Neural cell (in vitro differentiated cells): ENCODE results near the gene GUCY1A2. TPM values are rescaled to one million over a fixed set of nuclear protein-coding genes. Genes with fewer than 3 reads are reported as not detected.

Experiments used
- H2AFZ ChIP-seq: fragments of 200-600, 300-800 bp; sonication (generic), shearing (Covaris generic); 2 replicates; pipeline ENCODE4 v1.6.0; 2014; ENCODE audit warnings: low read depth, mild to moderate bottlenecking, antibody characterized with exemption, low read length, moderate library complexity
- H3F3A ChIP-seq: fragments of 200-600 bp; shearing (Covaris generic); 2 replicates; pipeline ENCODE4 v1.6.1; 2016; ENCODE audit warnings: mild to moderate bottlenecking, moderate library complexity, mixed read lengths, antibody characterized with exemption, low read length; ENCODE audit not compliant: insufficient read depth, poor library complexity, severe bottlenecking
- H3K27ac ChIP-seq: fragments of 200-600, 300-800 bp; sonication (generic), shearing (Covaris generic); 2 replicates; pipeline ENCODE4 v1.5.1; 2014; ENCODE audit warnings: mild to moderate bottlenecking, low read length, moderate library complexity
- H3K27me3 ChIP-seq: fragments of 300-800, 200-600 bp; sonication (generic), shearing (Covaris generic); 2 replicates; pipeline ENCODE4 v1.6.0; 2014; ENCODE audit warnings: mild to moderate bottlenecking, low read depth, low read length, moderate library complexity; ENCODE audit not compliant: insufficient read depth
- H3K36me3 ChIP-seq: fragments of 300-800, 200-600 bp; sonication (generic), shearing (Covaris generic); 2 replicates; pipeline ENCODE4 v1.5.1; 2014; ENCODE audit warnings: mild to moderate bottlenecking, antibody characterized with exemption, low read length, moderate library complexity; ENCODE audit not compliant: insufficient read depth
- H3K4me2 ChIP-seq: fragments of 300-800, 200-600 bp; sonication (generic), shearing (Covaris generic); 2 replicates; pipeline ENCODE4 v1.6.0; 2014; ENCODE audit warnings: mild to moderate bottlenecking, low read length
- H3K4me3 ChIP-seq: fragments of 300-800, 200-600 bp; sonication (generic), shearing (Covaris generic); 2 replicates; pipeline ENCODE4 v1.5.1; 2014; ENCODE audit warnings: mild to moderate bottlenecking, low read length, moderate library complexity
- H3K79me2 ChIP-seq: fragments of 200-600 bp; shearing (Covaris generic); replicated peaks from 2 replicates; pipeline ENCODE4 v1.6.0; 2014; ENCODE audit warnings: mild to moderate bottlenecking, low read length, moderate library complexity; ENCODE audit not compliant: insufficient read depth
- H3K9ac ChIP-seq: fragments of 300-800, 200-600 bp; sonication (generic), shearing (Covaris generic); 2 replicates; pipeline ENCODE4 v1.6.1; 2016; ENCODE audit warnings: mild to moderate bottlenecking, low read length, mixed read lengths
- H3K9me2 ChIP-seq: fragments of 200-600 bp; shearing (Covaris generic); 2 replicates; pipeline ENCODE4 v1.6.1; 2016; ENCODE audit warnings: mild to moderate bottlenecking, low read length, mixed read lengths; ENCODE audit not compliant: insufficient read depth
- H3K9me3 ChIP-seq: fragments of 200-600, 300-800 bp; sonication (generic), shearing (Covaris generic); 2 replicates; pipeline ENCODE4 v1.6.1; 2016; ENCODE audit warnings: mild to moderate bottlenecking, mixed run types, low read length, moderate library complexity, mixed read lengths
- H4K20me1 ChIP-seq: fragments of 200-600 bp; shearing (Covaris generic); 2 replicates; pipeline ENCODE4 v1.6.1; 2016; ENCODE audit warnings: mild to moderate bottlenecking, mixed run types; ENCODE audit not compliant: insufficient read depth
- CTCF ChIP-seq: fragments of 450-650 bp; IDR thresholded peaks from 2 replicates; pipeline ENCODE4 v1.5.1; 2014; ENCODE audit warnings: antibody characterized with exemption, mild to moderate bottlenecking, moderate library complexity; ENCODE audit not compliant: poor library complexity, severe bottlenecking
- EP300 ChIP-seq: fragments of 450-650 bp; conservative IDR thresholded peaks from 2 replicates; pipeline ENCODE4 v1.6.1; 2014; ENCODE audit warnings: antibody characterized with exemption, mild to moderate bottlenecking, moderate library complexity; ENCODE audit not compliant: poor library complexity, severe bottlenecking
- EZH2 ChIP-seq: fragments of 200-600, 300-800 bp; shearing (Covaris generic), sonication (generic); IDR thresholded peaks from 2 replicates; pipeline ENCODE4 v1.6.1; 2014; ENCODE audit warnings: antibody characterized with exemption, low read length, borderline replicate concordance, mild to moderate bottlenecking; ENCODE audit not compliant: insufficient read depth, poor library complexity, severe bottlenecking
- MXI1 ChIP-seq: fragments of 450-650 bp; conservative IDR thresholded peaks from 2 replicates; pipeline ENCODE4 v1.6.1; 2014; ENCODE audit warnings: antibody characterized with exemption, mild to moderate bottlenecking; ENCODE audit not compliant: poor library complexity, severe bottlenecking
- POLR2AphosphoS5 ChIP-seq: IDR thresholded peaks from 2 replicates; pipeline ENCODE4 v1.6.1; 2012
- RAD21 ChIP-seq: fragments of 450-650 bp; conservative IDR thresholded peaks from 2 replicates; pipeline ENCODE4 v1.6.1; 2014; ENCODE audit warnings: antibody characterized with exemption, mild to moderate bottlenecking, moderate library complexity
- REST ChIP-seq: IDR thresholded peaks from 2 replicates; pipeline ENCODE4 v1.6.1; 2012; ENCODE audit warnings: borderline replicate concordance
- SMC3 ChIP-seq: fragments of 450-650 bp; conservative IDR thresholded peaks from 2 replicates; pipeline ENCODE4 v1.6.1; 2014; ENCODE audit warnings: antibody characterized with exemption, mild to moderate bottlenecking, moderate library complexity; ENCODE audit not compliant: poor library complexity
- TAF1 ChIP-seq: IDR thresholded peaks from 2 replicates; pipeline ENCODE4 v1.6.1; 2012; ENCODE audit warnings: low read depth
- polyA plus RNA-seq: library from polyadenylated mRNA; depleted of rRNA; stranded (reverse); fragments of >200 nt; gene quantifications from 2 replicates; pipeline ENCODE4 v1.2.3, GENCODE V29; 2014

GUCY1A2 gene
- polyA plus RNA-seq, 1 donor from 2014 or later: 5.1 TPM

- Histone ChIP-seq H3K36me3 (no peaks in the 10 kb centered on the region), H3K9me3 (no peaks in the 10 kb centered on the region), H3K4me3 (no peak overlapping the region), H3K79me2 (no peaks in the 10 kb centered on the region), H3K4me2 (no peak overlapping the region), H3K9me2 (no peaks in the 10 kb centered on the region), H4K20me1 (no peaks in the 10 kb centered on the region), H3K27me3 (no peaks in the 10 kb centered on the region), H2AFZ (no peak overlapping the region), H3K9ac (no peak overlapping the region), H3F3A (no peaks in the 10 kb centered on the region), H3K27ac (no peak overlapping the region)
- no peak for TF ChIP-seq CTCF
- TF ChIP-seq EZH2: no peak
- TF ChIP-seq POLR2AphosphoS5: no peak
- no peak for TF ChIP-seq REST
- no peak for TF ChIP-seq EP300
- TF ChIP-seq TAF1: no peak
- no peak for TF ChIP-seq MXI1
- no peak for TF ChIP-seq RAD21
- TF ChIP-seq SMC3: no peak
These were observed 228.9 kb downstream of the GUCY1A2 start for GRCh38 chr11:106789406-106789805.

GRCh38 chr11:106787454-106787853 is 230.8 kb downstream of the GUCY1A2 start:
- Histone ChIP-seq H3K27ac (no peak overlapping the region), H3K4me3 (no peak overlapping the region), H3K79me2 (no peaks in the 10 kb centered on the region), H3F3A (no peaks in the 10 kb centered on the region), H3K9ac (no peak overlapping the region), H2AFZ (no peak overlapping the region), H3K9me2 (no peaks in the 10 kb centered on the region), H3K36me3 (no peaks in the 10 kb centered on the region), H3K4me2 (no peak overlapping the region), H3K27me3 (no peaks in the 10 kb centered on the region), H3K9me3 (no peaks in the 10 kb centered on the region), H4K20me1 (no peaks in the 10 kb centered on the region)
- TF ChIP-seq MXI1 (no peak), SMC3 (no peak), RAD21 (no peak), REST (no peak), CTCF (no peak), EP300 (no peak), POLR2AphosphoS5 (no peak), TAF1 (no peak), EZH2 (no peak)
